Gastrocnemius medialis (tissue), 4 donors: ENCODE data around the gene EP400. TPM values are rescaled to one million over a fixed set of nuclear protein-coding genes. Genes with fewer than 3 reads are reported as not detected.

Experiments
- ATAC-seq, 2 donors: fragments of 150-250 bp; one replicate each; pipeline ENCODE4 v1.9.1; 2016
- DNase-seq, 2 donors: peaks; one replicate each; pipeline ENCODE4 v3.0.0-alpha.2; 2019
- H3K27ac ChIP-seq, 4 donors: fragments of 200-600 bp; sonication (generic); 1 replicate in 1 of 4; 2 replicates in 3 of 4; pipeline ENCODE4 v1.5.1; 2016 to 2018; ENCODE audit warnings: mild to moderate bottlenecking in 2 of 4, moderate library complexity in 1 of 4
- H3K27me3 ChIP-seq, 3 donors: fragments of 200-600 bp; sonication (generic) in 2 of 3; 1 replicate in 1 of 3; 2 replicates in 2 of 3; pipeline versions ENCODE4 v1.5.1 to v1.6.0; 2016 to 2019; ENCODE audit warnings: mild to moderate bottlenecking in 1 of 3, moderate library complexity in 1 of 3
- H3K36me3 ChIP-seq, 2 donors: fragments of 200-600 bp; sonication (generic) in 1 of 2; one replicate each; pipeline ENCODE4 v1.5.1; 2017 to 2018
- H3K4me1 ChIP-seq, 2 donors: fragments of 200-600 bp; sonication (generic) in 1 of 2; one replicate each; pipeline ENCODE4 v1.5.1; 2016 to 2017; ENCODE audit warnings: mild to moderate bottlenecking in 2 of 2
- H3K4me3 ChIP-seq, 4 donors: fragments of 200-600 bp; sonication (generic) in 3 of 4; 1 replicate in 1 of 4; 2 replicates in 3 of 4; pipeline ENCODE4 v1.5.1; 2016 to 2019; ENCODE audit warnings: mild to moderate bottlenecking in 2 of 4
- H3K9me3 ChIP-seq, 3 donors: fragments of 200-600 bp; sonication (generic) in 2 of 3; 1 replicate in 1 of 3; 2 replicates in 2 of 3; pipeline ENCODE4 v1.5.1; 2016 to 2019
- POLR2A ChIP-seq, 2 donors: fragments of 450-650 bp; IDR thresholded peaks; one replicate each; pipeline ENCODE4 v1.6.1; 2017; ENCODE audit warnings: antibody characterized with exemption in 2 of 2, mild to moderate bottlenecking in 2 of 2, moderate library complexity in 2 of 2
- in situ Hi-C, 4 donors: fragments of 200-750 bp; cut with MboI; loops; one replicate each; pipeline versions ENCODE4 v1.15.0 to v1.8.0; 2017; ENCODE audit warnings: low sequenced_read_pairs in 4 of 4
- intact Hi-C: fragments of 100-400 bp; cut with DNase I; formaldehyde crosslinking; loops from one replicate; pipeline ENCODE4 v1.15.1; 2023; ENCODE audit warnings: low total_unique reads
- total RNA-seq, 4 donors: library from RNA; depleted of rRNA; stranded (reverse); fragments of >200 nt; gene quantifications; one replicate each; pipeline versions ENCODE4 v1.1.0 to v1.2.3, GENCODE V29; 2016
- TF ChIP-seq, protein P1 (sequence below), 5 experiments: fragments of 450-650 bp in 3 of 5; fragments of 200-600 bp in 2 of 5; sonication (generic) in 2 of 5; IDR thresholded peaks in 4 of 5; conservative IDR thresholded peaks in 1 of 5; 1 replicate in 4 of 5; 2 replicates in 1 of 5; pipeline ENCODE4 v1.5.1; 2016 to 2019; ENCODE audit warnings: antibody characterized with exemption in 5 of 5, mild to moderate bottlenecking in 3 of 5, moderate library complexity in 3 of 5

Gene EP400
- total RNA-seq, 4 donors from 2014 or later: 11.9 to 17.4 (median 15.0) TPM

DNA sequence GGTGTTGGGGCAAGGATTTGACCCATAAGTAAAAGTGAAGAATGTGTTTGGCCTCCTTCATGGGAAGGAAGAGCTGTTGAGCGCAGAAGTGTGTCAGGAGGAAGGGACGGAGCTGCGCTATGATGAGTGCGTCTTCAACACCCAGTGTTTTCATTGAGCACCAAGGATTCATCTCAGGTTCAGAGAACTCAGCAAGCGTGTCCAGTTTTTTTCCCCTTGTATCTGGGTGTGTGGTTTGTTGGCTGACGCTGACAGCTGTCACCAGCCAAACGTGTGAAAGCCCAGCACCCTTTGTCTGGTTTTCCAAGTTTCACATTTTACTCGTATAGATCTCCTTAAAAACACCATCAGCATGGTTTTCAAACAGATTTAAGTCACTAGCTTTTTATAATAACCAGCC, 12.3 kb downstream of the EP400 start:
- ATAC-seq (no peak), DNase-seq (no peak)
- Histone ChIP-seq H3K27ac (no peak overlapping the region), H3K4me1 (peaks cover 32 to 38% of the 10 kb centered on the region in 2 donors), H3K27me3 (no peaks in the 10 kb centered on the region), H3K9me3 (no peaks in the 10 kb centered on the region), H3K4me3 (no peak overlapping the region), H3K36me3 (no peaks in the 10 kb centered on the region)
- TF ChIP-seq, protein P1, sequence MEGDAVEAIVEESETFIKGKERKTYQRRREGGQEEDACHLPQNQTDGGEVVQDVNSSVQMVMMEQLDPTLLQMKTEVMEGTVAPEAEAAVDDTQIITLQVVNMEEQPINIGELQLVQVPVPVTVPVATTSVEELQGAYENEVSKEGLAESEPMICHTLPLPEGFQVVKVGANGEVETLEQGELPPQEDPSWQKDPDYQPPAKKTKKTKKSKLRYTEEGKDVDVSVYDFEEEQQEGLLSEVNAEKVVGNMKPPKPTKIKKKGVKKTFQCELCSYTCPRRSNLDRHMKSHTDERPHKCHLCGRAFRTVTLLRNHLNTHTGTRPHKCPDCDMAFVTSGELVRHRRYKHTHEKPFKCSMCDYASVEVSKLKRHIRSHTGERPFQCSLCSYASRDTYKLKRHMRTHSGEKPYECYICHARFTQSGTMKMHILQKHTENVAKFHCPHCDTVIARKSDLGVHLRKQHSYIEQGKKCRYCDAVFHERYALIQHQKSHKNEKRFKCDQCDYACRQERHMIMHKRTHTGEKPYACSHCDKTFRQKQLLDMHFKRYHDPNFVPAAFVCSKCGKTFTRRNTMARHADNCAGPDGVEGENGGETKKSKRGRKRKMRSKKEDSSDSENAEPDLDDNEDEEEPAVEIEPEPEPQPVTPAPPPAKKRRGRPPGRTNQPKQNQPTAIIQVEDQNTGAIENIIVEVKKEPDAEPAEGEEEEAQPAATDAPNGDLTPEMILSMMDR (IDR thresholded peaks at IDR 0.05 in 4 of 5, conservative IDR thresholded peaks at IDR 0.05 in 1 of 5): no peak
- no peak for TF ChIP-seq POLR2A (IDR thresholded peaks at IDR 0.05)
- in situ Hi-C loops (no loop called here), intact Hi-C loops (no loop called here)

DNA sequence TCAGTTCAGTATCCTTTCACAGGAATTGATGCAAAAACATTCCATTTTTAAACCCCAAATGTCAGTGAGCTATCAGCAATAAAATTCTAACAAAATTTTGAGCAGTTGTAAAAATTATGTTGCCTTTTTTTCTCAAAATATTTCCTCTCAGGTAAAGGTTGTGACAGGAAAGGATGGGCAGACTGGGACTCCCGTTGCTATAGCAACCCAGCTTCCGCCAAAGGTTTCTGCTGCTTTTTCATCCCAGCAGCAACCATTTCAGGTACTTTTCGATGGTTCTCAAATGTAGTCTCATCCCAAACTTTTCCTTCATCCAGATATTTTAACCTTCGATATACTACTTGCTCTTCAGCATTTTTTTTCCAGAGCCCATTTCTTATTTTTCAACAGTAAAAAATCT, 13.6 kb downstream of the EP400 start:
- H3K27me3 ChIP-seq: no peaks in the 10 kb centered on the region
- intact Hi-C loops (no loop called here), in situ Hi-C loops (no loop called here)
- H3K27ac ChIP-seq: no peak overlapping the region
- DNase-seq: no peak
- ATAC-seq: no peak
- H3K36me3 ChIP-seq: no peaks in the 10 kb centered on the region
- H3K4me3 ChIP-seq: no peak overlapping the region
- H3K9me3 ChIP-seq: no peaks in the 10 kb centered on the region
- TF ChIP-seq, protein P1 (IDR thresholded peaks at IDR 0.05 in 4 of 5, conservative IDR thresholded peaks at IDR 0.05 in 1 of 5): no peak
- no peak for TF ChIP-seq POLR2A (IDR thresholded peaks at IDR 0.05)
- peaks cover 27 to 29% of the 10 kb centered on the region in 2 donors for H3K4me1 ChIP-seq

- Histone ChIP-seq H3K36me3 (no peaks in the 10 kb centered on the region), H3K4me3 (no peak overlapping the region), H3K4me1 (peaks cover 13 to 16% of the 10 kb centered on the region in 2 donors), H3K9me3 (no peaks in the 10 kb centered on the region), H3K27ac (no peak overlapping the region), H3K27me3 (no peaks in the 10 kb centered on the region)
- in situ Hi-C loops: no loop called here
- ATAC-seq: no peak
- no peak for TF ChIP-seq POLR2A (IDR thresholded peaks at IDR 0.05)
- TF ChIP-seq, protein P1 (IDR thresholded peaks at IDR 0.05 in 4 of 5, conservative IDR thresholded peaks at IDR 0.05 in 1 of 5): no peak
- intact Hi-C loops: no loop called here
- DNase-seq: no peak
These were observed 15.3 kb downstream of the EP400 start for GRCh38 chr12:131965073-131965472.

DNA sequence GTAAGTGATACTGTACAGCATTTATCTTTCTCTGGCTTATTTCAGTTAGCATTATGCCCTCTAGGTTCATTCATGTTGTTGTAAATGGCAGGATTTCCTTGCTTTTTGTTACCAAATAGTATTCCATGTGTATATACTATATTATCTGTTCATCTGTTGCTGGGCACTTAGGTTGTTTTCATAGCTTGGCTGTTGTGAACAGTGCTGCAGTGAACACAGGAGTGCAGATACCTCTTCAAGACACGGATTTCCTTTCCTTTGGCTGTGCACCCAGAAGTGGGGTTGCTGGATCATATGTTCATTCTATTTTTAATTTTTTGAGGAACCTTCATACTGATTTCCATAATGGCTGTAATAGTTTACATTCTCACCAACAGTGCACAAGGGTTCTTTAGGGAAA, 21.5 kb downstream of the EP400 start:
- H3K9me3 ChIP-seq: no peaks in the 10 kb centered on the region
- no peak overlapping the region for H3K27ac ChIP-seq
- H3K27me3 ChIP-seq: no peaks in the 10 kb centered on the region
- TF ChIP-seq POLR2A (IDR thresholded peaks at IDR 0.05): no peak
- TF ChIP-seq, protein P1 (IDR thresholded peaks at IDR 0.05 in 4 of 5, conservative IDR thresholded peaks at IDR 0.05 in 1 of 5): no peak
- DNase-seq (no peak), ATAC-seq (no peak)
- H3K4me3 ChIP-seq: no peak overlapping the region
- H3K36me3 ChIP-seq: no peaks in the 10 kb centered on the region
- H3K4me1 ChIP-seq: peaks cover 15 to 17% of the 10 kb centered on the region in 2 donors
- in situ Hi-C loops: no loop called here
- intact Hi-C loops: no loop called here

- no peak overlapping the region for H3K4me3 ChIP-seq
- intact Hi-C loops (no loop called here), in situ Hi-C loops (loop anchor here in 1 of 4 donors (25.0 kb wide), 1 partner anchor 863 kb away; no protein-coding TSS in a partner anchor)
- no peak for TF ChIP-seq POLR2A (IDR thresholded peaks at IDR 0.05)
- TF ChIP-seq, protein P1 (IDR thresholded peaks at IDR 0.05 in 4 of 5, conservative IDR thresholded peaks at IDR 0.05 in 1 of 5): no peak
- DNase-seq (no peak), ATAC-seq (no peak)
- H3K36me3 ChIP-seq: peaks cover 0 to 7% of the 10 kb centered on the region in 2 donors
- no peaks in the 10 kb centered on the region for H3K9me3 ChIP-seq
- peaks cover 11% of the 10 kb centered on the region in 2 donors for H3K4me1 ChIP-seq
- H3K27ac ChIP-seq: no peak overlapping the region
- no peaks in the 10 kb centered on the region for H3K27me3 ChIP-seq
These were observed 25.5 kb downstream of the EP400 start for GRCh38 chr12:131975228-131975627.
